KG1 (cell line): Measurements from ENCODE around the gene NME2.
"Not testable (repeated sequence)": the region's sequence is repeated elsewhere in the genome, so short reads cannot be mapped to it uniquely, and the experiment has no call there.

Experiments
- DNase-seq: peaks from one replicate; lab custom pipeline; 2025; lab: John Stamatoyannopoulos, UW

Gene NME2

GRCh38 chr17:51153210-51154072 is 12.8 kb upstream of the NME2 start, which contains the start of gene NME1:
TSS of gene NME1 (plus strand) at chr17:51153559. CDS start at chr17:51155655, 2,096 bp downstream.
- DNase-seq: peak; percentile 98

- DNase-seq: no peak
Observed at GRCh38 chr17:51154176-51154575, 12.0 kb upstream of the NME2 start.

- DNase-seq: no peak
Observed at GRCh38 chr17:51155416-51155815, 10.8 kb upstream of the NME2 start.

- no peak for DNase-seq
Observed at GRCh38 chr17:51159604-51160003, 6.6 kb upstream of the NME2 start.

GRCh38 chr17:51161541-51161940 is 4.7 kb upstream of the NME2 start:
- no peak for DNase-seq

- no peak for DNase-seq
Observed at GRCh38 chr17:51164911-51165679, 1.1 kb upstream of the NME2 start.

GRCh38 chr17:51165680-51166197 is 472 bp upstream of the NME2 start:
- no peak for DNase-seq

- DNase-seq: peak; percentile 66
Observed at GRCh38 chr17:51166987-51167931, 1.0 kb downstream of the NME2 start.

- DNase-seq: no peak
Observed at GRCh38 chr17:51169340-51169739, 3.1 kb downstream of the NME2 start.

GRCh38 chr17:51170736-51171135 is 4.5 kb downstream of the NME2 start:
- no peak for DNase-seq

GRCh38 chr17:51172030-51172429 is 5.8 kb downstream of the NME2 start:
- DNase-seq: not testable (repeated sequence)

GRCh38 chr17:51180486-51180885 is 14.3 kb downstream of the NME2 start:
- DNase-seq: no peak

- no peak for DNase-seq
Observed at GRCh38 chr17:51184124-51184523, 17.9 kb downstream of the NME2 start.

GRCh38 chr17:51185763-51186332 is 19.6 kb downstream of the NME2 start:
- DNase-seq: no peak

- no peak for DNase-seq
Observed at GRCh38 chr17:51188271-51188833, 22.1 kb downstream of the NME2 start.

GRCh38 chr17:51189162-51189561 is 23.0 kb downstream of the NME2 start:
- no peak for DNase-seq

- no peak for DNase-seq
Observed at GRCh38 chr17:51189628-51190027, 23.4 kb downstream of the NME2 start.

GRCh38 chr17:51191895-51192294 is 25.7 kb downstream of the NME2 start:
- DNase-seq: no peak

GRCh38 chr17:51197754-51198153 is 31.5 kb downstream of the NME2 start:
- no peak for DNase-seq

- DNase-seq: no peak
Observed at GRCh38 chr17:51200295-51200694, 34.1 kb downstream of the NME2 start.

- DNase-seq: no peak
Observed at GRCh38 chr17:51200846-51201245, 34.6 kb downstream of the NME2 start.
